A549 (cell line): ENCODE data around the gene ARID1B. TPM values are rescaled to one million over a fixed set of nuclear protein-coding genes. Genes with fewer than 3 reads are reported as not detected.

Experiments
- ATAC-seq, 2 experiments: fragments of 200-7000 bp in 1 of 2; fragments of >200 bp in 1 of 2; cut with Nextera tagmentation in 1 of 2; cut with Tn5 transposase in 1 of 2; 3 replicates each; pipeline versions ENCODE4 v1.8.0 to v1.9.1; 2018 to 2020; ENCODE audit warnings: mild to moderate bottlenecking in 1 of 2, moderate library complexity in 1 of 2
- CTCF ChIA-PET: fragments of 300-600 bp; sonication (Branson Sonifier 250); formaldehyde crosslinking; extraction: SDS; loops from one replicate; lab custom pipeline; 2021; ENCODE audit warnings: antibody characterized with exemption, inconsistent platforms; lab: Yijun Ruan, JAX
- POLR2A ChIA-PET: fragments of 350-600 bp; formaldehyde crosslinking; extraction: SDS; loops from one replicate; lab custom pipeline; 2021; ENCODE audit warnings: antibody characterized with exemption, inconsistent platforms; lab: Yijun Ruan, JAX
- DNase-seq, 2 experiments: peaks; one replicate each; pipeline versions ENCODE4 v3.0.0 to v3.0.0-alpha.2; 2011 to 2016; ENCODE audit warnings: low read depth in 1 of 2, low spot score in 1 of 2
- FAIRE-seq: peaks from 2 replicates; lab custom pipeline; 2011; peaks lifted over from hg19 to GRCh38; lab: Jason Lieb, UNC
- H3K27ac ChIP-seq, 2 experiments: fragments of >200 bp; sonication (Bioruptor Twin); formaldehyde crosslinking; 3 replicates each; pipeline ENCODE4 v1.5.1; 2016 to 2017
- H3K4me1 ChIP-seq: fragments of >200 bp; sonication (Bioruptor Twin); formaldehyde crosslinking; 3 replicates; pipeline ENCODE4 v1.6.1; 2016
- H3K4me2 ChIP-seq: fragments of >200 bp; sonication (Bioruptor Twin); formaldehyde crosslinking; 3 replicates; pipeline ENCODE4 v1.6.1; 2016
- H3K4me3 ChIP-seq: fragments of >200 bp; sonication (Bioruptor Twin); formaldehyde crosslinking; 3 replicates; pipeline ENCODE4 v1.5.1; 2016
- H3K9me3 ChIP-seq: fragments of >200 bp; sonication (Bioruptor Twin); formaldehyde crosslinking; 3 replicates; pipeline ENCODE4 v1.6.1; 2016
- ATOH8 ChIP-seq: fragments of 250-450 bp; sonication (Bioruptor Pico); IDR thresholded peaks from 2 replicates; pipeline ENCODE4 v1.5.0; 2020; ENCODE audit warnings: low read depth, mild to moderate bottlenecking, moderate library complexity
- BHLHE40 ChIP-seq: IDR thresholded peaks from 2 replicates; pipeline ENCODE4 v1.6.1; 2012; ENCODE audit warnings: low read depth, low read length, inconsistent platforms
- CBX2 ChIP-seq: fragments of 200-600 bp; sonication (generic); IDR thresholded peaks from 2 replicates; pipeline ENCODE4 v1.6.1; 2016; ENCODE audit warnings: low read depth, mild to moderate bottlenecking, borderline replicate concordance
- EHMT2 ChIP-seq: fragments of 200-600 bp; sonication (generic); IDR thresholded peaks from 2 replicates; pipeline ENCODE4 v1.6.1; 2016; ENCODE audit warnings: antibody characterized with exemption, low read depth, mild to moderate bottlenecking, moderate library complexity
- FOSB ChIP-seq: fragments of 250-450 bp; sonication (Bioruptor Pico); IDR thresholded peaks from 2 replicates; pipeline ENCODE4 v1.5.0; 2020; ENCODE audit warnings: mild to moderate bottlenecking, moderate library complexity
- GATA3 ChIP-seq: IDR thresholded peaks from 2 replicates; pipeline ENCODE4 v1.6.1; 2012; ENCODE audit warnings: borderline replicate concordance
- HES2 ChIP-seq: fragments of >200 bp; sonication (Bioruptor Twin); formaldehyde crosslinking; IDR thresholded peaks from 2 replicates; pipeline ENCODE4 v1.6.1; 2016
- HOXA7 ChIP-seq: fragments of 250-450 bp; sonication (Bioruptor Pico); IDR thresholded peaks from 2 replicates; pipeline ENCODE4 v1.5.0; 2020; ENCODE audit warnings: mild to moderate bottlenecking, moderate library complexity
- KDM1A ChIP-seq: fragments of 200-600 bp; sonication (generic); IDR thresholded peaks from 2 replicates; pipeline ENCODE4 v1.6.1; 2016; ENCODE audit warnings: low read depth, mild to moderate bottlenecking
- KDM5A ChIP-seq: fragments of 200-600 bp; sonication (generic); IDR thresholded peaks from 2 replicates; pipeline ENCODE4 v1.6.1; 2016; ENCODE audit warnings: antibody characterized with exemption, mild to moderate bottlenecking
- MAZ ChIP-seq: fragments of 150-350 bp; IDR thresholded peaks from 2 replicates; pipeline ENCODE4 v1.6.1; 2014; ENCODE audit warnings: antibody characterized with exemption, low read depth, low read length, borderline replicate concordance
- PBX3 ChIP-seq: IDR thresholded peaks from 2 replicates; pipeline ENCODE4 v1.6.1; 2012
- POLR2AphosphoS2 ChIP-seq: conservative IDR thresholded peaks from 2 replicates; pipeline ENCODE4 v1.6.1; 2012; ENCODE audit warnings: low read length, improper control_type of control experiment, inconsistent platforms
- RAD21 ChIP-seq, 2 experiments: fragments of >200 bp in 1 of 2; sonication (Bioruptor Twin) in 1 of 2; formaldehyde crosslinking in 1 of 2; IDR thresholded peaks in 1 of 2; conservative IDR thresholded peaks in 1 of 2; 2 replicates in 1 of 2; 3 replicates in 1 of 2; pipeline ENCODE4 v1.6.1; 2012 to 2018; ENCODE audit warnings: inconsistent platforms in 1 of 2
- REST ChIP-seq: fragments of 200-600 bp; sonication (generic); IDR thresholded peaks from 2 replicates; pipeline ENCODE4 v1.6.1; 2016; ENCODE audit warnings: antibody characterized with exemption, mild to moderate bottlenecking, moderate library complexity
- RFX5 ChIP-seq: fragments of 450-650 bp; IDR thresholded peaks from 2 replicates; pipeline ENCODE4 v1.7.1; 2014; ENCODE audit warnings: antibody characterized with exemption, mild to moderate bottlenecking, moderate library complexity
- TFCP2L1 ChIP-seq: fragments of 250-450 bp; sonication (Bioruptor Pico); IDR thresholded peaks from 2 replicates; pipeline ENCODE4 v1.5.0; 2021; ENCODE audit warnings: mild to moderate bottlenecking
- USF2 ChIP-seq: fragments of 450-650 bp; IDR thresholded peaks from 2 replicates; pipeline ENCODE4 v1.6.1; 2014; ENCODE audit warnings: antibody characterized with exemption
- ZSCAN20 ChIP-seq: fragments of 250-450 bp; sonication (Bioruptor Pico); IDR thresholded peaks from 2 replicates; pipeline ENCODE4 v1.8.0; 2022; ENCODE audit warnings: mild to moderate bottlenecking, moderate library complexity
- WGBS: methylation state at CpG from one replicate; pipeline ENCODE4 v1.1.6; 2017; ENCODE audit errors: missing lambda C conversion rate; 5-methylcytosine and 5-hydroxymethylcytosine counted together
- polyA plus RNA-seq, 4 experiments: library from polyadenylated mRNA; depleted of rRNA in 3 of 4; stranded (reverse); fragments of >200 nt; fragmentation: RNase III in 1 of 4; extraction: RNeasy Plus Mini Kit Qiagen cat#74134 plus additional on column Dnase treatment in 1 of 4; gene quantifications; 2 replicates in 3 of 4; 3 replicates in 1 of 4; pipeline ENCODE4 v1.2.3, GENCODE V29; 2011 to 2017

The ARID1B gene
- polyA plus RNA-seq, 2 of the 4 experiments (the other 2 are of a cell fraction): 13.5 to 16.3 TPM

GRCh38 chr6:157242791-157243190, 465.6 kb downstream of the ARID1B start:
- WGBS: 53% methylated on average over 6 of the region's 6 CpGs
- FAIRE-seq (no peak), ATAC-seq (no peak), DNase-seq (no peak)
- Histone ChIP-seq H3K4me2 (no peak overlapping the region), H3K4me3 (no peak overlapping the region), H3K4me1 (no peaks in the 10 kb centered on the region), H3K27ac (no peak overlapping the region), H3K9me3 (no peaks in the 10 kb centered on the region)
- no peak for TF ChIP-seq GATA3
- no peak for TF ChIP-seq TFCP2L1
- no peak for TF ChIP-seq KDM1A
- TF ChIP-seq RAD21 (conservative IDR thresholded peaks at IDR 0.05 in 1 of 2, IDR thresholded peaks at IDR 0.05 in 1 of 2): no peak
- TF ChIP-seq BHLHE40: no peak
- TF ChIP-seq RFX5: no peak
- TF ChIP-seq REST: no peak
- TF ChIP-seq HES2: no peak
- no peak for TF ChIP-seq ATOH8 (CRISPR knock-in tag)
- no peak for TF ChIP-seq CBX2
- TF ChIP-seq USF2: no peak
- TF ChIP-seq ZSCAN20 (CRISPR knock-in tag): no peak
- TF ChIP-seq MAZ: no peak
- no peak for TF ChIP-seq FOSB
- no peak for TF ChIP-seq HOXA7 (CRISPR knock-in tag)
- no peak for TF ChIP-seq EHMT2
- no peak for TF ChIP-seq PBX3
- CTCF ChIA-PET: no interaction called here
- POLR2A ChIA-PET: no interaction called here

- no peak overlapping the region for H3K4me2 ChIP-seq
Observed at GRCh38 chr6:157244175-157244574, 467.0 kb downstream of the ARID1B start.

More at GRCh38 chr6:157244175-157244574, 467.0 kb downstream of the ARID1B start:
- DNase-seq (no peak), ATAC-seq (no peak)
- Histone ChIP-seq H3K27ac (no peak overlapping the region), H3K4me3 (no peak overlapping the region), H3K9me3 (no peaks in the 10 kb centered on the region; the same call in 2 of the 3 replicates)
- ChIA-PET CTCF (interaction anchor here (1.5 to 3.0 kb wide), 2 partner anchors 8 to 23 kb away, joined by 5 to 9 read pairs; no protein-coding TSS in a partner anchor), POLR2A (no interaction called here)
- TF ChIP-seq CBX2 (no peak), POLR2AphosphoS2 (no peak), KDM5A (no peak)
- TF ChIP-seq, all 56 proteins: peak for 0
- 53% methylated on average over 3 of the region's 4 CpGs for WGBS
- FAIRE-seq: no peak
- H3K4me1 ChIP-seq: no peaks in the 10 kb centered on the region
